OCI-LY1 (cell line): Measurements from ENCODE around the gene EVL.

Experiments used
- EZH2 ChIP-seq: fragments of 200-600 bp; sonication (generic), shearing (Covaris generic); IDR thresholded peaks from 2 replicates; pipeline ENCODE4 v1.8.0; 2017; ENCODE audit warnings: borderline replicate concordance, mixed run types, mild to moderate bottlenecking, antibody characterized with exemption, low read length, moderate library complexity, mixed read lengths
- TF ChIP-seq, protein P1 (sequence below): fragments of 200-600 bp; sonication (generic), shearing (Covaris generic); IDR thresholded peaks from 2 replicates; pipeline ENCODE4 v1.5.1; 2017; ENCODE audit warnings: mild to moderate bottlenecking, antibody characterized with exemption, low read length, moderate library complexity, mixed read lengths

DNA sequence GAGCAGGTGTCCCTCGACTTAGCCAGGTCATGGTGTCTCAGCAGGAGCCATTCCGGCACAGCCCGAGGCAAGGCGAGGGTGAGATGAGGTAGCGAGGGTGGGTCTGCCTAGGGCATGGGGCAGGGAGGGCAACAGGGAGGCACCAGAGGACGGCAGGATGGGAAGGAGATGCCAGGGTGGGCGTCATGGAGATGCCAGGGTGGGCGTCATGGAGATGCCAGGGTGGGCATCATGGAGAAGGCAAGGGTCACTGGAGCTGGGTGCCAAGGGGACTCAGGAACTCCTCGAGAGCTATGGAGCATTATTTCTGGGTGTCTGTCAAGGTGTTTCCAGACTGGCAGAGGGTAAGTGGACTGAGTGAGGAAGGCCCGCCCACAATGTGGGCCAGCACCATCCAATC is 86.9 kb downstream of the EVL start:
- no peak for TF ChIP-seq EZH2
- TF ChIP-seq, protein P1, sequence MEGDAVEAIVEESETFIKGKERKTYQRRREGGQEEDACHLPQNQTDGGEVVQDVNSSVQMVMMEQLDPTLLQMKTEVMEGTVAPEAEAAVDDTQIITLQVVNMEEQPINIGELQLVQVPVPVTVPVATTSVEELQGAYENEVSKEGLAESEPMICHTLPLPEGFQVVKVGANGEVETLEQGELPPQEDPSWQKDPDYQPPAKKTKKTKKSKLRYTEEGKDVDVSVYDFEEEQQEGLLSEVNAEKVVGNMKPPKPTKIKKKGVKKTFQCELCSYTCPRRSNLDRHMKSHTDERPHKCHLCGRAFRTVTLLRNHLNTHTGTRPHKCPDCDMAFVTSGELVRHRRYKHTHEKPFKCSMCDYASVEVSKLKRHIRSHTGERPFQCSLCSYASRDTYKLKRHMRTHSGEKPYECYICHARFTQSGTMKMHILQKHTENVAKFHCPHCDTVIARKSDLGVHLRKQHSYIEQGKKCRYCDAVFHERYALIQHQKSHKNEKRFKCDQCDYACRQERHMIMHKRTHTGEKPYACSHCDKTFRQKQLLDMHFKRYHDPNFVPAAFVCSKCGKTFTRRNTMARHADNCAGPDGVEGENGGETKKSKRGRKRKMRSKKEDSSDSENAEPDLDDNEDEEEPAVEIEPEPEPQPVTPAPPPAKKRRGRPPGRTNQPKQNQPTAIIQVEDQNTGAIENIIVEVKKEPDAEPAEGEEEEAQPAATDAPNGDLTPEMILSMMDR: no peak
